Measurements from ENCODE around the gene RASGRF1. TPM values are rescaled to one million over a fixed set of nuclear protein-coding genes. Genes with fewer than 3 reads are reported as not detected.

The RASGRF1 gene
- total RNA-seq, 1 donor from 2014 or later = 0.07 TPM

DNA sequence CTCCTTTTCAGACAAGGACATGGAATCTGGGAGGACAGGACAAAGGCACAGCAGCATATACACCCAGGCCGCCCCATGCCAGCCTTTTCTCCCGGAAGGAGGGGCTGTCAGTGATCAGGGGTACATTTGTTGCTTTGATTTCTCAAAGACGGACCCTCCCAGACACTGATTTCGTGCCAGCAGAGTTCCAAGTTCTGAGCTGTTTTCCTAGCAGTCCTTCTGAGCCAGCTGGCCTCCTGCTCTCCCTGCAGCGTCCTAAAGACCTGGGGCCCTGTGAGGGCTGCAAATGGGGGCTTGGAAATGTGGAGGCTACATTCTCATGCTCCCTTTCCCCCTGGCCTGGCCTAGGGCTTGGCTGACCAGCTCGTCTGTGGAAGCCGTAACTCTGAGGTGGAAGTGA is 168.1 kb downstream of the RASGRF1 start:
- no peak for DNase-seq (ENCODE audit: low spot score in 2 of 2, unreplicated experiment in 2 of 2)
- H3K27ac Mint-ChIP-seq = peak overlapping the region; percentile 87
- H3K27me3 Mint-ChIP-seq (ENCODE audit: low read depth) = no peaks in the 10 kb centered on the region
- H3K4me3 Mint-ChIP-seq = no peak overlapping the region
- H3K4me1 Mint-ChIP-seq = peaks cover 8% of the 10 kb centered on the region
- H3K9me3 Mint-ChIP-seq = no peaks in the 10 kb centered on the region
- TF ChIP-seq, protein P1, sequence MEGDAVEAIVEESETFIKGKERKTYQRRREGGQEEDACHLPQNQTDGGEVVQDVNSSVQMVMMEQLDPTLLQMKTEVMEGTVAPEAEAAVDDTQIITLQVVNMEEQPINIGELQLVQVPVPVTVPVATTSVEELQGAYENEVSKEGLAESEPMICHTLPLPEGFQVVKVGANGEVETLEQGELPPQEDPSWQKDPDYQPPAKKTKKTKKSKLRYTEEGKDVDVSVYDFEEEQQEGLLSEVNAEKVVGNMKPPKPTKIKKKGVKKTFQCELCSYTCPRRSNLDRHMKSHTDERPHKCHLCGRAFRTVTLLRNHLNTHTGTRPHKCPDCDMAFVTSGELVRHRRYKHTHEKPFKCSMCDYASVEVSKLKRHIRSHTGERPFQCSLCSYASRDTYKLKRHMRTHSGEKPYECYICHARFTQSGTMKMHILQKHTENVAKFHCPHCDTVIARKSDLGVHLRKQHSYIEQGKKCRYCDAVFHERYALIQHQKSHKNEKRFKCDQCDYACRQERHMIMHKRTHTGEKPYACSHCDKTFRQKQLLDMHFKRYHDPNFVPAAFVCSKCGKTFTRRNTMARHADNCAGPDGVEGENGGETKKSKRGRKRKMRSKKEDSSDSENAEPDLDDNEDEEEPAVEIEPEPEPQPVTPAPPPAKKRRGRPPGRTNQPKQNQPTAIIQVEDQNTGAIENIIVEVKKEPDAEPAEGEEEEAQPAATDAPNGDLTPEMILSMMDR (IDR thresholded peaks at IDR 0.05; ENCODE audit: unreplicated experiment) = no peak
- H3K36me3 Mint-ChIP-seq = peaks cover 40% of the 10 kb centered on the region

DNA sequence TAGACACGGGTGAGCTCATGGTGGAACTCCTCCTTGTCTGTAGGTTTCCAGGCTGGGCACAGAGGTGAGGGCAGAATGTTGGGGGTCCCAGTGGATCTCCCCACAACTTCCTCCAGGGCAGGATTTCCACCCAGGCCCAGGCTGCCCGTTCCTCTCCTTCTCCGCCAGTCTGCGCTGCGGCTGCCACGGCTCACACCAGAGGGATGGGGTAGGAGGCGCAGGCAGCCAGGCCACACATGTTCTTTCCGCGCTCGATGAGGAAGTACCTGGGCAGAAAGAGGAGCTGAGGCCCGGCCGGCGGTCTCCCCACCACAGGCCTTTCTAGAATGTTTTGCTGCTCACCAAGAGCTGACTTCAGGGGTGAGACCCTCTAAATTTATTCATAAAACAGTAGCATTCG is 168.6 kb downstream of the RASGRF1 start:
- peak overlapping the region; percentile 87 for H3K27ac Mint-ChIP-seq
- no peaks in the 10 kb centered on the region for H3K27me3 Mint-ChIP-seq (ENCODE audit: low read depth)
- H3K4me3 Mint-ChIP-seq = no peak overlapping the region
- H3K9me3 Mint-ChIP-seq = no peaks in the 10 kb centered on the region
- peaks cover 38% of the 10 kb centered on the region for H3K36me3 Mint-ChIP-seq
- H3K4me1 Mint-ChIP-seq = peaks cover 10% of the 10 kb centered on the region
- no peak for DNase-seq (ENCODE audit: low spot score in 2 of 2, unreplicated experiment in 2 of 2)
- TF ChIP-seq, protein P1 (IDR thresholded peaks at IDR 0.05; ENCODE audit: unreplicated experiment) = no peak

DNA sequence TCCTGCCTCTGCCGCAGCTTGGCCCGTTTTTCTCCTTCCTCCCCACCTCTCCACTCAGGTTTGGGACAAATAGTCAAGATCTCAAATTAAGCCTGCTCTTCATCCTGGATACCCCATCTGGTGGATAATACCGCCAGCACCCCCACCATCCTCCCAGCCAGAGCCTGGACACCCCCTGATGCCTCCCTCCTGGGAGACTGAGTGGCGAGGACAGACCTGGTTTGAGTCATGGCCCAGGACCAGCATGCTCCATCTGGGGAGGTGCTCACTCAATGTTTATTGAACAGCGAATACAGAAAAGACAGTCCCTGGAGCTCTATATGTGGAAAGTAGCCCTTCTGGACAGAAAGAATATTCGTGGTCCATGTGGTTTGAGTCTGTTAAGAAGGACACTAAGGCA is 169.1 kb downstream of the RASGRF1 start:
- no peaks in the 10 kb centered on the region for H3K27me3 Mint-ChIP-seq (ENCODE audit: low read depth)
- H3K4me3 Mint-ChIP-seq = no peak overlapping the region
- peaks cover 38% of the 10 kb centered on the region for H3K36me3 Mint-ChIP-seq
- peaks cover 13% of the 10 kb centered on the region for H3K4me1 Mint-ChIP-seq
- no peaks in the 10 kb centered on the region for H3K9me3 Mint-ChIP-seq
- H3K27ac Mint-ChIP-seq = peak overlapping the region; percentile 32
- DNase-seq (ENCODE audit: low spot score in 2 of 2, unreplicated experiment in 2 of 2) = no peak
- TF ChIP-seq, protein P1 (IDR thresholded peaks at IDR 0.05; ENCODE audit: unreplicated experiment) = no peak

DNA sequence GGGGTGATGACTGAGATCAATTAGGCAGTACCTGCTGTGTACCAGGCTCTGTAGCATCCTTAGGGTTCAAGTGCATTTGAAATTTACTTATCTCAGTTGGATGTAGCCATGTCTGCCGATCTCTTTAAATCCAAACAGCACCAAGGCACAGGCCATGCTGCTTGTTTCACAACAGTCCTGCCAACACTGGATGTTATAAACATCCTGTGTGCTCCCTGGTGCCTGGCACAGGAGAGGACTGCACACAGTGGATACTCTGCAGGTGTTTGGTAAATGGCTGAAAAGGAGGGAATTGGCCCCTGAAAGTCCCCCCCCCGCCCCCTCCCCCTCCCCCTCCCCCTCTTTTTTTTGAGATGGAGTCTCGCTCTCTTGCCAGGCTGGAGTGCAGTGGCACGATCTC is 172.7 kb downstream of the RASGRF1 start:
- Mint-ChIP-seq H3K27ac (no peak overlapping the region), H3K9me3 (no peaks in the 10 kb centered on the region), H3K27me3 (ENCODE audit: low read depth) (no peaks in the 10 kb centered on the region), H3K4me3 (no peak overlapping the region), H3K36me3 (peaks cover 31% of the 10 kb centered on the region), H3K4me1 (peaks cover 11% of the 10 kb centered on the region)
- TF ChIP-seq, protein P1 (IDR thresholded peaks at IDR 0.05; ENCODE audit: unreplicated experiment) = no peak
- no peak for DNase-seq (ENCODE audit: low spot score in 2 of 2, unreplicated experiment in 2 of 2)

DNA sequence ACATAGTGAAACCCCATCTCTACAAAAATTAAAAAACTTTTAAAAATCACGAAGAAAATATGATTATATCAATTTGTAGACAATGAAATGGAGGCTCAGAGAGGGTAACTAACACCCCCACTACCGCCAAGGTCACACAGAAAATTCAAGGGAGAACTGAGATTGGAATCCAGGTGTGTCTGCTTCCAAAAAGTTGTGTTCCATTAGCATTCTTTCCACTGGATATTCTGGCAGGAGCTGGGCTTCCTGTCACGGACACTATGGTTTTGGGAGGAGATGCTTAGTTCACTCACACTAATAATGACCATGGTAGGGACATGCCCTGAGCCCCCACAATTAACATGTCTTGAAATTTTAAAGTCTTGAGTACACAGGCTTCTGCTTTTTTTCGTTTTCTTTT is 174.5 kb downstream of the RASGRF1 start:
- no peaks in the 10 kb centered on the region for H3K9me3 Mint-ChIP-seq
- TF ChIP-seq, protein P1 (IDR thresholded peaks at IDR 0.05; ENCODE audit: unreplicated experiment) = no peak
- H3K4me3 Mint-ChIP-seq = no peak overlapping the region
- H3K27me3 Mint-ChIP-seq (ENCODE audit: low read depth) = no peaks in the 10 kb centered on the region
- H3K4me1 Mint-ChIP-seq = peaks cover 7% of the 10 kb centered on the region
- no peak for DNase-seq (ENCODE audit: low spot score in 2 of 2, unreplicated experiment in 2 of 2)
- H3K27ac Mint-ChIP-seq = peak overlapping the region; percentile 73
- H3K36me3 Mint-ChIP-seq = peaks cover 22% of the 10 kb centered on the region

Measured in mesothelial cell of epicardium (in vitro differentiated cells).